ENCODE measurements around the gene SMIM28.

DNA sequence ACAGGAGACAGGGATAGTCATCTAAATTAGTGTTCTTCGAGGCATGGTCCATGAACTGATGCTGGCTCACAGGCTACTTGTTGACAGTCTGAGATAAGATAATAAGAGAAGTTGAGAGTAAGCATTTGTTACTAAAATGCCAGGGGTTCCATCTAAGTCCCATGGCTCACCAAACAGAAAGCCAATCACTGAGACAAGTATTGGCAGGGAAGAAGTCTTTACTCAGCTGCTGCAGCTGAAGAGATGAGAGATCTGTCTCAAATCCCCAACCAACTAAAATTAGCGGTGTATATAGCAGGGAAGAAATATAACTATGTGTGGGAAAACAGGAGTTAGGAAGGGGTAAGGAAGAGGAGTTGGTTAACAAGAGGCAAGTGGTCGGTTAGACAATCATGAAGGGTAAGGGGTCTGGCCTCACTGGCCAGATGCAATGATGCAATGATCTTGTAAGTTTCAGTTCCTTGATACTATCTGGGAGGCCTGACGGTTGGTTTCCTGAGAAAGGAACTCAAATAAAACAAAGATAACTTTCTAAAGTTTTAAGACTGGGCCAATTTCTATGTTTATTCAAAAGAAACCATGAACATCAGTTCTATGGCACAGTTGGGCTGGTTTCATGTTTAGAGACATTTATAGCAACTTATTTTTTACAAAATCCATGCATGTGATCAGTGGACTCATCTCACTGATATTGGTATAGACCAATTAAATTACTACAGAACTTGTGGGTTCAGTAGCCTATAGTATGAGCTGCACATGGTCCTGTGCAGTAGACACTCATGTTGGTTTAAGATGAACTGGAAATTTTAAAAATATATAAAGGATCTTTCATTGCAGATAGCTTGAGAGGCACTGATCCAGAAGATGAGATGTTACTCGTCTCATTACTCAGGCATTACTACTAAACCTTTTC lies 16.4 kb downstream of the SMIM28 start:
- TF ChIP-seq CTCF (IDR thresholded peaks at IDR 0.05; ENCODE audit: low read length) (no peak), EZH2 (optimal IDR thresholded peaks at IDR 0.05; ENCODE audit: low read depth, low read length) (no peak), EZH2phosphoT487 (IDR thresholded peaks at IDR 0.05; ENCODE audit: low read length) (no peak)

All from MM.1S (cell line).